Left renal cortex interstitium (tissue), 4 donors: ENCODE results near the gene FN1. TPM values are rescaled to one million over a fixed set of nuclear protein-coding genes. Genes with fewer than 3 reads are reported as not detected.

Source experiments
- DNase-seq, 4 donors: peaks; one replicate each; pipeline ENCODE4 v3.0.0-alpha.2; 2013; ENCODE audit warnings: low read depth in 4 of 4, low spot score in 2 of 4, missing footprints in 1 of 4
- polyA plus RNA-seq, 4 donors: library from polyadenylated mRNA; unstranded; fragments of 120-200 nt; gene quantifications; one replicate each; pipeline ENCODE4 v1.2.1, GENCODE V29; 2013; ENCODE audit not compliant: insufficient read length in 4 of 4

Gene FN1
- polyA plus RNA-seq, 4 donors: 365 to 596 (median 485) TPM

GRCh38 chr2:215390550-215390913 lies 45.3 kb downstream of the FN1 start:
- DNase-seq: no peak

DNA sequence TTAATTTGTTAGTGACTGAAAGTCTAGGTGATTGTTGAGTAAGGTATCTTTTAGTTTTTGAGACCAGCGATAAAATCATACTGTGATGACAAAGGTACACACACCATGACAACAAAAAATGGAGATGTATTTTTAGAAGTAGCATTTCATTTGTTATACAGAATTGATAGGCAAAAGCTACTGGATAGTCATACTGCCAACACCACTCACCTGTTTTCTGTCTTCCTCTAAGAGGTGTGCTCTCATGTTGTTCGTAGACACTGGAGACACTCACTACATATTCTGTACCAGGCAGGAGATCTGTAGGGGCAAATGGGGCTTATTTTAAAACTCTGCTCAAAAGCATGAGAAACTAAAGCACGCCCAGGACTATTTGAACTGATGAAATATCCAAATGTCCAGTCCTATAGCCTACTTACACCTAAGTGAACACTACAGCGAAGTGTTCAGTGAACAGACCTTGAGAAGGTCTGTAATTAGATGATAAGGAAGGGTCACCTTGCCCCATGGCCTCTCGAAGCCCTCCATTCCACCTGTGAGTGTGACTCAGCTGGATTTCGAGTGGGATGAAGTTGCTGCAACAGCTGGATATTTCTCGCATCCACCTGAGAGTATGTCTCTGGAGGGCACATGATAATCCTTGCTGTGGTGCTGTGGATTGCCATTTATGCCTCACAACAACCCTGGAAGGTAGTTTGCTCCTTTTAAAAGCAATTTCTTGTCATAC lies 47.7 kb downstream of the FN1 start:
- no peak for DNase-seq

- no peak for DNase-seq
Observed at GRCh38 chr2:215386566-215386965, 49.3 kb downstream of the FN1 start.

- no peak for DNase-seq
Observed at GRCh38 chr2:215384710-215385109, 51.2 kb downstream of the FN1 start.

DNA sequence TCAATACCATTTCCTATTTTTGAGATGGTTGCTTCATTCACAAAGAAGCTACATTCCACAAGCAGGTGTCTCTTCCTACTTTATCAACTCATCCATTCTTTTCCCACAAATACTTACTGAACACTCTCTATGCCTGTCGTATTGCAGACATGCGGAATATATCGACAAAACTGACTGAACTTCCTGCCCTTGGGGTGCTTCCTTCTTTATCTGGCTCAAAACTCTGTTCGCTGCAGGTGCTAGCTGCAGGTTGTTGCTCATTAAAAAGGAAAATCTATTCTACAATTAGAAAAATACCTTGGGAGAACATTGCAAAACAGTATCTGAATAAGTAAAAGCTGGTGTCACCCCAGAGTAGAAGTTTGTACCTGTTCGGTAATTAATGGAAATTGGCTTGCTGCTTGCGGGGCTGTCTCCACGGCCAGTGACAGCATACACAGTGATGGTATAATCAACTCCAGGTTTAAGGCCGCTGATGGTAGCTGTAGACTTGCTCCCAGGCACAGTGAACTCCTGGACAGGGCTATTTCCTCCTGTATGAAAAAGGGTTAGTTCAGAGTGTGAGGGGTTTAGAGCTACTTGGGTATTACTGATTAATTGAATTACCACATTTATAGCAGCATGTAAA lies 52.1 kb downstream of the FN1 start:
- no peak for DNase-seq

DNA sequence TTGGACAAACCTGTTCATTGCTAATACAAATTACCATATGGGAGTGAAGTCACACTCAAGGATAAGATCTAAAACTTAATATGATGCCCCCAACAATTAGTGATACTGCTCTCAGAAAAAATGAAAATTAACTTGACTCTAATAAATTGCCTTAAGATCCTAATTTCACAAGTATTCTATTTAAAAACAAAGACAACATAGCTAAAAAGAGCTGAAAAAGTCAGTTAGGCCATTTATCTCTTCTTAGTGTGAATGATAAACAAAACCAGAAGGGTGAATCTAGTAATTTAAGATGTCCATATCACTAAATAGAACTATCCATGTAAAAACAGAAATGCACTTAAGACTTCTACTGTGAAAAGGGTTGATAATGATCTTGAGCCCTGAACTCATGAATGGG lies 53.4 kb downstream of the FN1 start:
- DNase-seq: no peak

DNA sequence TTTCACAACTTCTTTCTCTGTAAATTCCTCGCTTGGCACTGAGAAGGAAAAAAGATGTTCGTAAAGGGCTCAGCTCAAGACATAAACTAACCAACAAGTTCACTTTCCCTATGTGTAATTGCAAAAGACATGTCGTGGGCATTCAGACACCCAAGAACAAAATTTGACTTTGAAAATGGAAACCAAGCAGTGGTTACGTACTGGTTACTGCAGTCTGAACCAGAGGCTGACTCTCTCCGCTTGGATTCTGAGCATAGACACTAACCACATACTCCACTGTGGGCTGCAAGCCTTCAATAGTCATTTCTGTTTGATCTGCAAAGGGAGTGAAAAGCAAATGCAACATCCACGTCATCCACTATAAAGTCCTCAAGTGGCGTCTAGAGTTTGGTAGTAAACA lies 53.9 kb downstream of the FN1 start:
- DNase-seq: no peak

GRCh38 chr2:215380699-215381098 lies 55.2 kb downstream of the FN1 start:
- no peak for DNase-seq

GRCh38 chr2:215379948-215380347 lies 55.9 kb downstream of the FN1 start:
- DNase-seq: no peak

GRCh38 chr2:215379039-215379438 lies 56.8 kb downstream of the FN1 start:
- no peak for DNase-seq

- no peak for DNase-seq
Observed at GRCh38 chr2:215378045-215378444, 57.8 kb downstream of the FN1 start.

DNA sequence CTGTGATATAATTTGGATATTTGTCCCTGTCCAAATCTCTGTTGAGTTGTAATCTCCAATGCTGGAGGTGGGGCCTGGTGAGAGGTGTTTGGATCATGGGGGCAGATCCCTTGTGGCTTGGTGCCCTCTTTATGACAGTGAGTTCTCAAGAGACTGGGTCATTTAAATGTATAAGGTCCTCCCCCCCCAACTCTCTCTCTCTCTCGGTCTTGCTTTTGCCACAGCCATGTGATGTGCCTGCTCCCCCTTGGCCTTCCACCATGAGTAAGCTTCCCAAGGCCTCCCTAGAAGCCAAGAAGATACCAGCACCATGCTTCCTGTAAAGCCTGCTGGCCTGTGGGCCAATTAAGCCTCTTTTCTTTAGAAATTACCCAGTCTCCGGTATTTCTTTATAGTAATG lies 58.6 kb downstream of the FN1 start:
- DNase-seq: no peak

- no peak for DNase-seq
Observed at GRCh38 chr2:215376103-215376780, 59.6 kb downstream of the FN1 start.

DNA sequence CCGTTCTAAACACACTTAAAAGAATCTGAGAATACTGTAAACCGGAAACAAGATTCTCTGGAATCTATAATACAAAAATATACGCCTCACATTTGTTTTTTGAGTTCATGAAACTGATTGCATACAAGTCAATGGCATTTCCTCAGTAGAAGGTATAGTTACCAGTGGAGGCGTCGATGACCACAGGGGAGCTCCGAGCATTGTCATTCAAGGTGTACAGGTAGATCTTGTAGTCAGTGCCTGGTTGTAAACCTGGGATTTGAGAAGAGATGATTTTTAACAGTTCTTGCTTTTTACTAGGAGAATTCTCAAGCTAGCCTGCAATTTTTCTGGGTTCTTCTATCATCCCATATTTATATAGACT lies 60.4 kb downstream of the FN1 start:
- no peak for DNase-seq

DNA sequence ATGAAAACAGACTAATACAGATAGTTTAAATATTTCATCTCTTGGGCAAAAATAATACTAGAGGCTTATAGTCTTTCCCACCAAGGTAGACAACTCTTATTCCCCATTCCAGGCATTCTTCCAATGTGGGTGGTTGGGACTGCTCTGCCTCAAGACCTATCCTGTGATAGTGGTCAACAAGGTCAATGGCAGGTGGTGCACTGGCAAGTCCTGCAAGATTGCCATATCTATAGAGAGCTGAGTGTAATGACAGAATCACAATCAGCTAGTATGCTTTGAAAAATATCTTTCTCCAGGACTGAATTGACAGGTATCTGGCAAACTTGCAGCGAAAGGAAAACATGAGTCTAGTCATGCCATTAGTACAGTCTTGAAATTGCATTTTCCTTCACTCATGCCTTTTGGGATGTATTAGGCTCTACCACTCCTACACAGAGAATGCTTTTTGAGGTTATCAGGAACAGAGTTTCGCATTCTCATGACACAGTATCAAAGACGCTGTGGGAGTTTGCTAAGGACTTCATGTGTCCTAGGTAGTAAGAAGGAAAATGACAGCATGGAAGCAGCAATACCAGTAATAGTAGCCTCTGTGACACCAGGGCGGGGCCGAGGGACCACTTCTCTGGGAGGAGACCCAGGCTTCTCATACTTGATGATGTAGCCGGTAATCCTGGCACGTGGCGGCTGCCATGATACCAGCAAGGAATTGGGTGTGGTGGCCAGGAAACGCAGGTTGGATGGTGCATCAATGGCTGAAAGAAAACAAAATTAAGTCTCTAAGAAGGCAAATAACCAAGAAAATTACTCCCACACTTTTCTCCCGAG lies 61.0 kb downstream of the FN1 start:
- no peak for DNase-seq

DNA sequence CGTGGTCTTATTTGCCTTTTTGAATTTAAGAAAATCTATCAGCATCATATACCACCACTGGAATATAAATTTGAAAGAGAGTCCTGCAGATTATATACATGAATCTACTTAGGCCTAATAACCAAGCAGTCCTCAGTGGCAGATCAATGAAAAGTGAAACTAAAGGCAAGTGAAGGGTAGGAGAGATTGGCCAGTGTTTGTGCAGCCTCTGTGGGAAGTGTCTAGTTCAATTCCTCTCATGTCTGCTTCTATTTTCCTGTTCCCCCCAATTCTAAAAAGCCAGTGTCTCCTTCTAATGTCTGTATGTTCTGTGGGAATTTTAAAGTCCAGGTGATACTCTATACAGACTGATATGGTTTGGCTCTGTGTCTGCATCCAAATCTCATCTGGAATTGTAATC lies 61.9 kb downstream of the FN1 start:
- no peak for DNase-seq

GRCh38 chr2:215372968-215373649 lies 62.8 kb downstream of the FN1 start:
- DNase-seq: no peak

- DNase-seq: no peak
Observed at GRCh38 chr2:215371915-215372897, 63.7 kb downstream of the FN1 start.
